IMR-90 (cell line): Measurements from ENCODE around the gene CUL9. TPM values are rescaled to one million over a fixed set of nuclear protein-coding genes. Genes with fewer than 3 reads are reported as not detected.

Experiments used
- ATAC-seq: fragments of 200-7000 bp; cut with Tn5 transposase; 2 replicates; pipeline ENCODE4 v1.9.1; 2020; ENCODE audit warnings: low read depth, mild to moderate bottlenecking, moderate library complexity
- BruUV-seq: library from RNA; stranded (reverse); fragments of 400-500 nt; replicated peaks from 2 replicates; lab custom pipeline; 2021; lab: Mats Ljungman, UMichigan
- CTCF ChIA-PET: fragments of 300-600 bp; formaldehyde crosslinking; extraction: SDS; loops from one replicate; lab custom pipeline; 2021; ENCODE audit warnings: antibody characterized with exemption; lab: Yijun Ruan, JAX
- POLR2A ChIA-PET: fragments of 300-600 bp; sonication (Branson Sonifier 250); formaldehyde crosslinking; loops from one replicate; lab custom pipeline; 2022; ENCODE audit warnings: antibody characterized with exemption; ENCODE audit not compliant: unreplicated experiment; lab: Charles Lee
- DNase-seq: peaks from one replicate; pipeline ENCODE4 v3.0.0; 2013
- H2AFZ ChIP-seq: replicated peaks from 2 replicates; pipeline ENCODE3; 2013; ENCODE audit warnings: low read length, mild to moderate bottlenecking; ENCODE audit not compliant: poor library complexity
- H2AK5ac ChIP-seq: 2 replicates; pipeline ENCODE4 v1.6.1; 2013; ENCODE audit warnings: low read depth, low read length, inconsistent platforms
- H2AK9ac ChIP-seq: replicated peaks from 2 replicates; pipeline ENCODE3; 2013; ENCODE audit warnings: mild to moderate bottlenecking, low read depth, low read length, moderate library complexity; ENCODE audit not compliant: poor library complexity
- H2BK120ac ChIP-seq: 2 replicates; pipeline ENCODE4 v1.6.1; 2013; ENCODE audit warnings: low read depth, low read length, inconsistent platforms
- H2BK15ac ChIP-seq: 3 replicates; pipeline ENCODE4 v1.6.1; 2013; ENCODE audit warnings: low read depth, low read length, inconsistent platforms
- H2BK20ac ChIP-seq: 2 replicates; pipeline ENCODE4 v1.6.1; 2013; ENCODE audit warnings: low read depth, mild to moderate bottlenecking, inconsistent platforms, low read length, moderate library complexity
- H2BK5ac ChIP-seq: 2 replicates; pipeline ENCODE4 v1.6.1; 2013; ENCODE audit warnings: mild to moderate bottlenecking, low read depth, low read length, inconsistent platforms; ENCODE audit not compliant: poor library complexity, severe bottlenecking
- H3K14ac ChIP-seq: replicated peaks from 2 replicates; pipeline ENCODE4 v1.6.1; 2013; ENCODE audit warnings: low read depth, low read length, inconsistent platforms
- H3K18ac ChIP-seq: 2 replicates; pipeline ENCODE4 v1.6.1; 2013; ENCODE audit warnings: low read depth, low read length, control low read depth
- H3K23ac ChIP-seq: 2 replicates; pipeline ENCODE4 v1.6.1; 2013; ENCODE audit warnings: low read depth, low read length, inconsistent platforms
- H3K27ac ChIP-seq: 2 replicates; pipeline ENCODE4 v1.5.1; 2013; ENCODE audit warnings: mild to moderate bottlenecking, control low read depth, low read length; ENCODE audit not compliant: insufficient read depth
- H3K27me3 ChIP-seq: 2 replicates; pipeline ENCODE4 v1.6.1; 2013; ENCODE audit warnings: low read length; ENCODE audit not compliant: control insufficient read depth, insufficient read depth
- H3K36me3 ChIP-seq: 2 replicates; pipeline ENCODE4 v1.6.1; 2013; ENCODE audit warnings: low read length, mixed read lengths; ENCODE audit not compliant: control insufficient read depth, insufficient read depth
- H3K4ac ChIP-seq: 2 replicates; pipeline ENCODE4 v1.6.1; 2013; ENCODE audit warnings: low read depth, low read length, inconsistent platforms
- H3K4me1 ChIP-seq: 2 replicates; pipeline ENCODE4 v1.6.1; 2013; ENCODE audit warnings: low read length, mixed read lengths; ENCODE audit not compliant: control insufficient read depth, insufficient read depth
- H3K4me2 ChIP-seq: 2 replicates; pipeline ENCODE4 v1.6.1; 2013; ENCODE audit warnings: low read depth, mild to moderate bottlenecking, control low read depth, low read length, moderate library complexity
- H3K4me3 ChIP-seq: 2 replicates; pipeline ENCODE4 v1.5.1; 2013; ENCODE audit warnings: low read depth, mild to moderate bottlenecking, control low read depth, low read length, moderate library complexity; ENCODE audit not compliant: insufficient read depth
- H3K56ac ChIP-seq: 2 replicates; pipeline ENCODE4 v1.6.1; 2013; ENCODE audit warnings: low read length, inconsistent platforms; ENCODE audit not compliant: insufficient read depth; ENCODE audit errors: extremely low read depth
- H3K79me1 ChIP-seq, 2 experiments: 2 replicates each; pipeline ENCODE4 v1.6.1; 2013; ENCODE audit warnings: low read length in 2 of 2, inconsistent platforms in 1 of 2, low read depth in 1 of 2
- H3K9ac ChIP-seq: 2 replicates; pipeline ENCODE4 v1.6.1; 2013; ENCODE audit warnings: low read depth, low read length, control low read depth
- H3K9me1 ChIP-seq: 2 replicates; pipeline ENCODE4 v1.6.1; 2013; ENCODE audit warnings: low read length, inconsistent platforms; ENCODE audit not compliant: insufficient read depth
- H3K9me3 ChIP-seq: 2 replicates; pipeline ENCODE4 v1.6.1; 2013; ENCODE audit warnings: low read length; ENCODE audit not compliant: control insufficient read depth, insufficient read depth
- H4K20me1 ChIP-seq: 2 replicates; pipeline ENCODE4 v1.6.1; 2013; ENCODE audit warnings: low read length, inconsistent platforms; ENCODE audit not compliant: insufficient read depth
- H4K5ac ChIP-seq: 2 replicates; pipeline ENCODE4 v1.6.1; 2013; ENCODE audit warnings: mild to moderate bottlenecking, low read depth, low read length, control low read depth
- H4K8ac ChIP-seq, 2 experiments: 2 replicates each; pipeline ENCODE4 v1.6.1; 2013; ENCODE audit warnings: low read depth in 2 of 2, low read length in 2 of 2, control low read depth in 1 of 2, inconsistent platforms in 1 of 2
- H4K91ac ChIP-seq: 2 replicates; pipeline ENCODE4 v1.6.1; 2013; ENCODE audit warnings: low read depth, low read length, inconsistent platforms; ENCODE audit not compliant: insufficient read depth
- CHD1 ChIP-seq: IDR thresholded peaks from 2 replicates; pipeline ENCODE4 v1.6.1; 2012; ENCODE audit warnings: low read depth, low read length, improper control_type of control experiment
- MAZ ChIP-seq: IDR thresholded peaks from 2 replicates; pipeline ENCODE4 v1.6.1; 2012; ENCODE audit warnings: low read depth, mild to moderate bottlenecking, low read length, improper control_type of control experiment, moderate library complexity, borderline replicate concordance
- MXI1 ChIP-seq: IDR thresholded peaks from 2 replicates; pipeline ENCODE4 v1.6.1; 2012; ENCODE audit warnings: low read depth, mild to moderate bottlenecking, low read length, moderate library complexity, borderline replicate concordance
- POLR2A ChIP-seq: IDR thresholded peaks from 2 replicates; pipeline ENCODE4 v1.6.1; 2012; ENCODE audit warnings: mild to moderate bottlenecking, low read depth, low read length
- RAD21 ChIP-seq: IDR thresholded peaks from 2 replicates; pipeline ENCODE4 v1.6.1; 2012; ENCODE audit warnings: low read length, improper control_type of control experiment
- RCOR1 ChIP-seq: IDR thresholded peaks from 2 replicates; pipeline ENCODE4 v1.6.1; 2012; ENCODE audit warnings: mild to moderate bottlenecking, low read length, improper control_type of control experiment; ENCODE audit not compliant: insufficient replicate concordance
- RFX5 ChIP-seq: IDR thresholded peaks from 2 replicates; pipeline ENCODE4 v1.8.0; 2012; ENCODE audit warnings: low read depth, mild to moderate bottlenecking, low read length, moderate library complexity
- WGBS, 2 experiments: methylation state at CpG; one replicate each; pipeline versions ENCODE4 v1.1.5 to v1.1.7; 2013; ENCODE audit warnings: missing lambda C conversion rate in 2 of 2; ENCODE audit not compliant: insufficient read length in 1 of 2; ENCODE audit errors: extremely low coverage in 2 of 2; 5-methylcytosine and 5-hydroxymethylcytosine counted together
- dilution Hi-C: fragments of 300-500 bp; cut with HindIII; formaldehyde crosslinking; loops from one replicate; pipeline ENCODE4 v1.14.3; 2018; ENCODE audit warnings: low sequenced_read_pairs; ENCODE audit not compliant: unreplicated experiment
- in situ Hi-C: fragments of 300-500 bp; cut with MboI; formaldehyde crosslinking; loops from 3 replicates; pipeline ENCODE4 v1.14.3; 2019; ENCODE audit warnings: low sequenced_read_pairs, inconsistent platforms, mixed read lengths
- intact Hi-C: fragments of 100-400 bp; cut with micrococcal nuclease; formaldehyde crosslinking; loops from 2 replicates; pipeline ENCODE4 v1.10.0; 2022
- polyA plus RNA-seq, 3 experiments: library from polyadenylated mRNA; depleted of rRNA; stranded (reverse); fragments of >200 nt; gene quantifications; 2 replicates each; pipeline ENCODE4 v1.2.3, GENCODE V29; 2012; ENCODE audit warnings: low replicate concordance in 1 of 3
- total RNA-seq: library from RNA; depleted of rRNA; stranded (reverse); fragments of >200 nt; gene quantifications from 2 replicates; pipeline ENCODE4 v1.2.3, GENCODE V29; 2012
- TF ChIP-seq, protein P1 (sequence below): conservative IDR thresholded peaks from 2 replicates; pipeline ENCODE4 v1.5.1; 2012; ENCODE audit warnings: mild to moderate bottlenecking, low read depth, low read length, improper control_type of control experiment

Gene CUL9
- total and polyA plus RNA-seq, 2 of the 4 experiments (the other 2 are of a cell fraction), result 7.7 to 19.5 TPM

DNA sequence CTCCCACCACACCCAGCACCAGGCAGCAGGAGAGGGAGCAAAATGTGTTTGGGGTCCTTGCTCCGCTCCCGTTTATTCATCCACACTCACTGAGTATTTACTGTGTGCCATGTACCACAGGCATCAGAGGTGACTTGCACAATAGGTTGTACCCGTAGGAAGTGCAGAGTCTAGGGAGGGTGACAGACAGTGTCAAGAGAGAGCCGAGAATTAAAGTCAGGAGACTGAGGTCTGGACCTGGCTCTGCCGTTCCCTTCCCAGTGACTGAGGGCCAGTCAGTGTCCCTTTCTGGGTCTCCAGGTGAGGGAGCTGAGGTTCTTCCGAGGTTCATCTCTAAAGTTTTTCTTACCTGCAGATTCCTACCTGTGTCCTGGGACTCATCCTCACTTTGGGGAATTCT lies 83.6 kb downstream of the CUL9 start:
- in situ Hi-C loops (no loop called here), dilution Hi-C loops (no loop called here), intact Hi-C loops (no loop called here)
- Histone ChIP-seq H3K27me3 (peaks cover 38% of the 10 kb centered on the region), H3K56ac (no peak overlapping the region), H4K5ac (no peak overlapping the region), H3K23ac (no peak overlapping the region), H3K27ac (no peak overlapping the region), H3K4me1 (peaks cover 2% of the 10 kb centered on the region; the same call in 1 of the 2 replicates), H3K18ac (no peak overlapping the region), H3K79me1 (no peaks in the 10 kb centered on the region), H4K20me1 (no peaks in the 10 kb centered on the region), H3K9ac (no peak overlapping the region), H3K4ac (no peak overlapping the region), H2AFZ (no peak overlapping the region), H2AK9ac (no peak overlapping the region), H2AK5ac (no peak overlapping the region), H4K91ac (no peak overlapping the region), H2BK15ac (no peak overlapping the region), H3K9me3 (no peaks in the 10 kb centered on the region), H3K9me1 (peaks cover 8% of the 10 kb centered on the region), H2BK20ac (no peak overlapping the region), H3K4me3 (no peak overlapping the region), H4K8ac (no peak overlapping the region), H2BK120ac (no peak overlapping the region), H3K14ac (no peak overlapping the region), H3K4me2 (no peak overlapping the region), H2BK5ac (no peak overlapping the region), H3K36me3 (no peaks in the 10 kb centered on the region)
- TF ChIP-seq RAD21, result no peak
- no peak for TF ChIP-seq RFX5
- TF ChIP-seq MAZ, result no peak
- no peak for TF ChIP-seq POLR2A
- TF ChIP-seq CHD1, result no peak
- no peak for TF ChIP-seq MXI1
- no peak for TF ChIP-seq RCOR1
- TF ChIP-seq, protein P1, sequence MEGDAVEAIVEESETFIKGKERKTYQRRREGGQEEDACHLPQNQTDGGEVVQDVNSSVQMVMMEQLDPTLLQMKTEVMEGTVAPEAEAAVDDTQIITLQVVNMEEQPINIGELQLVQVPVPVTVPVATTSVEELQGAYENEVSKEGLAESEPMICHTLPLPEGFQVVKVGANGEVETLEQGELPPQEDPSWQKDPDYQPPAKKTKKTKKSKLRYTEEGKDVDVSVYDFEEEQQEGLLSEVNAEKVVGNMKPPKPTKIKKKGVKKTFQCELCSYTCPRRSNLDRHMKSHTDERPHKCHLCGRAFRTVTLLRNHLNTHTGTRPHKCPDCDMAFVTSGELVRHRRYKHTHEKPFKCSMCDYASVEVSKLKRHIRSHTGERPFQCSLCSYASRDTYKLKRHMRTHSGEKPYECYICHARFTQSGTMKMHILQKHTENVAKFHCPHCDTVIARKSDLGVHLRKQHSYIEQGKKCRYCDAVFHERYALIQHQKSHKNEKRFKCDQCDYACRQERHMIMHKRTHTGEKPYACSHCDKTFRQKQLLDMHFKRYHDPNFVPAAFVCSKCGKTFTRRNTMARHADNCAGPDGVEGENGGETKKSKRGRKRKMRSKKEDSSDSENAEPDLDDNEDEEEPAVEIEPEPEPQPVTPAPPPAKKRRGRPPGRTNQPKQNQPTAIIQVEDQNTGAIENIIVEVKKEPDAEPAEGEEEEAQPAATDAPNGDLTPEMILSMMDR, result no peak
- ATAC-seq, result no peak
- POLR2A ChIA-PET, result no interaction called here
- CTCF ChIA-PET, result no interaction called here
- DNase-seq, result no peak
- no TSS peak for BruUV-seq
- no CpG with 5 or more reads among the region's 6 CpGs for WGBS, 2 experiments
